NT2/D1 (cell line): ENCODE measurements around the gene MANSC4.

Experiments
- SUZ12 ChIP-seq: IDR thresholded peaks from 2 replicates; pipeline ENCODE4 v1.6.1; 2011; ENCODE audit not compliant: insufficient read length, insufficient read depth; ENCODE audit errors: extremely low read depth
- YY1 ChIP-seq: IDR thresholded peaks from 2 replicates; pipeline ENCODE4 v1.6.1; 2011; ENCODE audit not compliant: insufficient read length, insufficient read depth
- ZNF274 ChIP-seq: IDR thresholded peaks from 2 replicates; pipeline ENCODE4 v1.6.1; 2011; ENCODE audit warnings: mild to moderate bottlenecking, low read depth, low read length

- no peak for TF ChIP-seq YY1
- TF ChIP-seq SUZ12: no peak
- no peak for TF ChIP-seq ZNF274
Measured at GRCh38 chr12:27820564-27820963, 40.5 kb upstream of the MANSC4 start.
